Measurements from ENCODE around the gene SPRED2.

The SPRED2 gene

GRCh38 chr2:65382776-65383357 lies 49.5 kb downstream of the SPRED2 start:
- no peak for DNase-seq

DNA sequence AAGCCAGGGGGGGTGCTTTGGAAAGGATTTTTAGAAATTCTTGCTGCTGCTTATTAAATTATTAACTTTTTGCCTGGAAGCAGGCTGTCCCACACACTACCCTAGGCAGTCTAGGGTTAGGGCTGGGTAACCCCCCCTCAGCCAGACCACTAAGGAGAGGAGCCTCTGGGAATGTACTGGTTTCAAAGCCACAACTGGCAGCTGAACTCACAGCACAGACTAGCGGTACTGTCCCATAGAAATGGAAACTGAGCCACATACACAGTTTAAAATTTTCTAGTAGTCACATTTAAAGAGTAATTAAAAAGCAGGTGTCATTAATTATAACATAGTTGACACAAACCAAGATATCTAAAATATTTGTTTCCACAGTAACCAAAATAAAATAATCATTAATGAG lies 50.1 kb downstream of the SPRED2 start:
- no peak for DNase-seq

DNA sequence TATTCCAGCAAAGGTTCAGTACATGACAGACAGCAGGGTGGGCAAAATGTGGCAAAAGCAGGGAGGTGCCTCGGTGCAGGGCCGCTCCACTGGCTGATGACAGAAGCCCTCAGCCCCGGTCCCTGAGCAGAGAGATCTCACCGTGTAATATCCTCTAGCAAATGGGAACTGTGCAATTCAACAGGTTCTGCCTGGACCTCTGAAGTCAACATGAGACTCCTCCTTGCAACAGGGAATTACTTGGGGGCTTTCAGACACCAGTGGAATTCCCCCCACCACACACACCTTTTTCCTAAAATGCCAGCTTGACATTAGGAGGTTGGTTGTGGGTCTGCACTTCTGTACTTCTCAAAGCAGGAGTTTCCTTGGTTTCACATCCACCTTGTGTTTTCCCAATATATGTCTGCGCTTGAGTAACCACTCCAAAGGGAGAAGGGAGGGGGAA lies 50.8 kb downstream of the SPRED2 start:
- no peak for DNase-seq

DNA sequence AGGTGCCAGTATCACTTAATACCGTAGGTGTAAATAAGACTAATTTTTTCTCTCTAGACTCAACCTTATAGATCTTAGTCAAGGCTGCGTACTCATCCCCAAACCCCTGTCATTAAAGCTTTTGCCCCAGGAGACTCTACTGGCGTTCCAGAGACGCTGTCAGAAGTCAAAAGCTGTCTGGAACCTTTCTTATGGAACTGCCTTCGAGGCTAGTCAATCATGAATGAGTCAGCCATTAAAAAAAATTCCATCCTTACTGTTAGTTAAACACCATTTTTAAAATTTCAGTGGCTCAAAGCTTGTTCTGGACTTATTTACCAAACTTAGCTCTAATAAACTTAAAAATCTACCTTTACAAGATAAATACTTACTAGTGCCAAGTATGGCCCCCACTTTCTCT lies 52.1 kb downstream of the SPRED2 start:
- DNase-seq: no peak

DNA sequence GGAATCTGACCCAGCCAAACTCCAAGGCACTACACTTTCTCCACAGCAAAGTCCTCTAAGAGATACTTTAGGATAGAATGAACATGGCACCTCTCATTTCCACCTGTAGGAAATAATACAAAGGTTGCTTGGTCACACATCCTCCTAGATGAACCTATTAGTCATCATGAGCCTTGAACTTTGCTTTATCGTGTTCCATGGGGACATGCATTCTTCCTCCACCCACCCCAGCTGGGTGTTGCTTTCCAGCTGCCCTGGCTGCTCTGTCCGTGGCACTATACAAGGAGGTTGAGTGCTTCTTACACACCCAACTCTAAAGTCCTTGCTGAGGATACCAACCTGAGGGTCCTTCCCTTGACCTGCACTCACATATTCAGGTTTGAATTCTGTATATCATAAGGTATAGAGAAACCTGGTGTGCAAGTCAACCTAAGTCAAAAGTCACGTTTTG lies 52.7 kb downstream of the SPRED2 start:
- DNase-seq: no peak

GRCh38 chr2:65379223-65379622 lies 53.2 kb downstream of the SPRED2 start:
- no peak for DNase-seq

- DNase-seq: no peak
Observed at GRCh38 chr2:65378290-65378689, 54.1 kb downstream of the SPRED2 start.

GRCh38 chr2:65377556-65378192 lies 54.7 kb downstream of the SPRED2 start:
- no peak for DNase-seq

DNA sequence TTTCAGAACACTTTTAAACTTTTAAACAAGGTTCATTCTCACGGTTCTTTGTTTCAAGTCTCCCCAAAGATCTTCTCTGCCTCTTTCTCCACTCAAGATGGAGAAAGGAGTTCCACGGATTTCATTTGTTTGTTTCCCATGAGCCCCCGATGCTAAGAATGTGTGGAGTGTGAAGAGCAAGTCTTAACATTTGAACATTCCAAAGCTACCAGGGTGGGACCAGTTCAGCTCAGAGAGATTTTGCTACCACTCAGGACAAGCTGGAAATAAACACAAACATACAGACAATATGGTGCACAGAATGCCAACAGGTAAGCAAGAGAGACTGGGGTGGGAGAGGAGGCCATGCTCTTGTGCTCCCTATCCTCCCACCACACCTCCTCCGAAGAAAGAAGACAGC lies 56.7 kb downstream of the SPRED2 start:
- no peak for DNase-seq

DNA sequence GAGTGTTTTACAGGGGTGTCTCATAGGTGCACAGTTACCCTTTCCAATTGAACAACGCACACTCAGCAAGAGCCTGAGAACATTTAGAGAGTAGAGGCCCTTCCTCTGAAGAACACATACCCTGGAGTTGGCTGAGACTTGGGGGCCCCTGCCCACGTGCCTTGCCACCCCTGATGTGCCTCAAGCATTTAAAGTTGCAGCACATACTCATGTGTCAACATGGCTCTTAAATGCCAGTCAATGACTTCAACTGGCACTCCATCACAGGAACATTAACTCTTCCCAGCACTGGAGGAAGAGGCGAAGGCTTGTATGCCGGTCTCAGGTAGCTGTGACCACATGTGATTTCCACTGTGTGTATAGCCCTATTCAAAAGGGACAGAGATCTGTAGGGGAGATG lies 57.4 kb downstream of the SPRED2 start:
- DNase-seq: no peak

DNA sequence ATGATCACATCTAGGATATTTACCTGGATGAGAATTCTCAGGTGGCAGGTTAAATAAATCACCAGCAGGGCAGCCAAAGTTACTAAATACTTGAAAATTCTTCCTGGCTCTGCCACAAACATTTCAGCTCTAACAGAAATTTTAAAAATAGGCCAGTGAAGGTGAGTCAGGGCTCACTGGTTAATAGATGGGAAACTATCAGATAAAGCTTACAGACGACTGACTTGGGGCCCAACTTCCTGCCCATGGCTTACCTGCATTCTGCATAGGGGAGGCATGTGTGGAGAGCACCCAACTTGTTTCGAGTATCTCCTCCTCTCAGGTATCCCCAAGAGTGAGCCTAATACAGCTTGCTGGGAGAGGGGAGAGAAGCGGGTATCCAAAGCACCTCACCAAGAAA lies 57.8 kb downstream of the SPRED2 start:
- DNase-seq: no peak

- no peak for DNase-seq
Observed at GRCh38 chr2:65373365-65373918, 59.0 kb downstream of the SPRED2 start.

GRCh38 chr2:65372619-65373018 lies 59.8 kb downstream of the SPRED2 start:
- no peak for DNase-seq

GRCh38 chr2:65371074-65371434 lies 61.3 kb downstream of the SPRED2 start:
- no peak for DNase-seq

DNA sequence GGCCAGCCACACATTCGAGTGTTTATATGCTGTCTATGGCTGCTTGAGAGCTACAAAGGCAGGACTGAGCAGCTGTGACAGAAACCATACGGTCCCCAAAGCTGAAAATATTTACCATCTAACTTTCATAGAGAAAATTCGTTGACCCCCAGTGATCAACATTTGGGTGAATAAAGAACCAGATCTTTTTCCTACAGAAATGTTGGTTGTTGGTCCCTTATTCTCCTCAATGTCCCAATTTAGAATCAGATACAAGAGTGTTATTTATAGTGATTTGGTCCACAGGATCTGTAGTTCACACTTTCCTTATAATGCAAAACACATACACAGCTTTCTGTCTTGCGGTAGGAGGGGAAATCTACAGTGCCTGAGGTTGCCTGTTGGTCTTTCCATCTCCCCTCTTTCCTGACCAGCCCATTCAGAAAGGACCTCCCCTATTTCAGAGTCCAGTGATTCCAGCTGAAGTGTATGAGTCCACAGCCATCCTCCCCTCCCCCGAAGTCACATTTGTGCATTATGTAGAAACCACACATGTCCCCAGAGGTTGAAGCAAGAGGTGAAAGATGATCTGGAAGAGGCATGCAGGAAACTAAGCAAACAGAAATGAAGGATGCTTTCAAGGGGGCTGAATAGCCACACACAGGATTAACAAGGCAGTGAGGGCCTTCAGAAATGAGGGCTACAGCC lies 61.9 kb downstream of the SPRED2 start:
- no peak for DNase-seq

- DNase-seq: no peak
Observed at GRCh38 chr2:65369980-65370379, 62.4 kb downstream of the SPRED2 start.

- no peak for DNase-seq
Observed at GRCh38 chr2:65369574-65369973, 62.8 kb downstream of the SPRED2 start.

DNA sequence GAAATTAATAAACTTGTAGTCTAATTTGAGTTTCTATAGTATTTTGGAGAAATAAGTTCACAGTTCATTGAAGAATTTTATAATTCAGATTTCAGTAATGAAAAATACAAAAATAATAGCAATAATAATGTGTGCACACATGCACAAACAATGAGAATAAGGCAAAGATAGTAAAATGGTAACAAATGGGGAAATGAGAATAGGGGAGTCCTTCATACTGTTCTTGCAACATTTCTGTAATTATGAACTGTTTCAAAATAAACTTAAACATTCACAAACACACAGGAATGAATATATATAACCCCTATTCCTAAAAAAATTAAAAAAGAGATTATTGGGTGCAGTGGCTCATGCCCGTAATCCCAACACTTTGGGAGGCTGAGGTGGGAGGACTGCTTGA lies 63.9 kb downstream of the SPRED2 start:
- DNase-seq: no peak

DNA sequence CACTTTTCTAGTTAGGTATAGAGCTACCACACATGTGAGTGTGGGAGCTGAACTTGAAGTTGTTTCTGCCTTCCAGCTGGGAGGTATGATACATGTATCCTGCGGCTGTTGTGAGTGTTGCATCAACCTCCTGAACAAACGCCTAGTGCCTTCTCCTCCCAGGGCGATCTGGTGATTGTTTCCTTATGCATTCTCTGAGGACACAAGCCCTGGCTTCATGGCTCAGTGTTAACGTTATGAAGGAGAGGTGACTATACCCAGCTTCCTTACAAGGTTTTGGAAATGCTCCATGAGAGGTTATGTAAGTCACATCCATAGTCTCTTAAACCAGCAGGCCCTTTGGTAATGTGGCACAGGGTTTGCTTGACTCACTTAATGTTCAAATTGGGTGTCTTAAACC lies 64.9 kb downstream of the SPRED2 start:
- DNase-seq: no peak

DNA sequence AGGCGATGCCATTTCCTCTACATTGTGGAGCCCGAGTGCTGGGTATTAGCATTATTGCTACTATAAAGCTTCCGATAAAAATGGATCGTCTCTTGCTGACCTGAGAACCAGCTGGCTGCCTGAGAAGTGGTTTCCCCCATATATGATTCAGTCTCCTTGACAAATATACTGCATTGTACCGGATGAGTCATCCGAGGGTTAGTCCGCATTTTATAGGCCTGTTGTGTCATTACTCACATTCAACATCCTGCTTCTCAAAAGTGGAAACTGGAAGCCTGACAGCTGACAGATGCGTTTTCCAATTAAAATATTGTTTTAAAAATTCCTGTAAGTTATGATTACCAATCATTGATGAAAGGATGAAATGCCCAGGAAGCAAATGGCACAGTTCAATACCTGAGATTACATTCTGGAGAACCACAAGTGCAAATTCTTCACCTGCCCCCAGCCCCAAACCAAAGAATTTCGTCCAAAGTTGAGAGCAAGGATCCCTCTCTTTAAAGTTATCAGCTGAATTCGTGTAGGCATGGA lies 65.7 kb downstream of the SPRED2 start:
- no peak for DNase-seq

GRCh38 chr2:65364986-65365733 lies 67.2 kb downstream of the SPRED2 start:
- DNase-seq: no peak

DNA sequence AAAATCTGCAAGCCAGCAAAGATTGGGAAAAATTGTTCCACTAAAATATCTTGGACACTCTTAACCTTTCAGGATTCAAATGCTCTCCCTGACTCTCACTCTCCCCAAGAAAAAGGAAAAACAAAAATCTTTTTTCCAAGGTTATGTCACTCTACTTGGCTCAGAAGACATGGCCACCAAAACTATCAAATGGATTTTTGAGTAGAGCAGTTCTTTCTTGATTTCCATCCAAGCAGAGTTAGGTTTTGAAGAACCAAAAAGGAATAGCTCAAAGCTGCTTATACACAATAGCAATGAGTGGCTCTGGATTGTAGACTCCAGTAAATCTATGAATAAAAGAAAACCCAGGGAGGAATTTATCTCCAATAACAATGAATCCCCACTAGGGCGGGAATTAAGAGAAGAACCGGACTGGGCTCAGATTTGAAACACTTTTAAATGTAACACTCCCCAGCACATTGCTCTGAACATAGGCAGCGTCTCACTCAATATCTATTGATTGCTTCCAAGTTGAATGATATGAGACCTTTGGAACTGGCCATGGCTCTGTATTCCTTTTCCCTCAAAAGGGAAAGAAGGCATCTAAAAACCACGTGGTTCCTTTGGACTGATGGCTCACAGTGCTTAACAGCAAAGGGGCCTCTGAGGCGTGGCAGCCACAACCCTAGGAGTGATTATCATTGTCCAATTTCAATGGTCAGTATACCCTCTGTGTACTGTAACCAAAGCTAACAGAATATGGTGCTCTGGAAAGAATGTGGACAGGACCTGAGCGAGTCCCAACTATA lies 68.3 kb downstream of the SPRED2 start:
- no peak for DNase-seq

Data from NCI-H2081 treated with DMSO at 0.1 percent for 48 hours (cell line).